CD4-positive, alpha-beta T cell treated with Interleukin-17A for 4 hours (primary cell): ENCODE measurements around the gene PGM2.
"Not testable (repeated sequence)": the region's sequence is repeated elsewhere in the genome, so short reads cannot be mapped to it uniquely, and the experiment has no call there.

ENCODE experiments used
- DNase-seq: peaks from one replicate; pipeline ENCODE4 v3.0.0-alpha.2; 2020; ENCODE audit warnings: mixed read lengths

The PGM2 gene

GRCh38 chr4:37826295-37827029 lies at the start of gene PGM2:
Gene PGM2, plus strand, starts transcription at chr4:37826686. Its CDS starts 47 bp downstream, at chr4:37826733.
- DNase-seq: peak; percentile 93

DNA sequence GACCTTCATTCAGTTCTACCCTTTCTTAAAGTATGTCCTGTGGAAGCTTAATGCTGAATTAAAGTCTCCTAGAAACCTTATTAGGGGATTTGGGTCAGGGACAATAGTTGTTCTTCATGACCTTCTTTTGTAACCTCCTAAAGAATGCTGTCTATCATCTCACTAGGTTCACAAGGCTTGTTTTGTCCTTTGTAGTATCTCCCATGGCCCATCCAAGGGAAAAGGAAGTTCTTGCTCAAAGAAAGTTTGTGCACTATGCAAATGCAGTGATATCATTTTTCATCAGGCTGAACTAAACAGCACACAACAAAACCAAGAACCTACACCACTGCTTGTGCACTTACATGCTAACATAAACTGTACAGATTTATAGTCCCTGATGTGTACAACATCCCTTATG lies 46.6 kb upstream of the PGM2 start:
- no peak for DNase-seq

DNA sequence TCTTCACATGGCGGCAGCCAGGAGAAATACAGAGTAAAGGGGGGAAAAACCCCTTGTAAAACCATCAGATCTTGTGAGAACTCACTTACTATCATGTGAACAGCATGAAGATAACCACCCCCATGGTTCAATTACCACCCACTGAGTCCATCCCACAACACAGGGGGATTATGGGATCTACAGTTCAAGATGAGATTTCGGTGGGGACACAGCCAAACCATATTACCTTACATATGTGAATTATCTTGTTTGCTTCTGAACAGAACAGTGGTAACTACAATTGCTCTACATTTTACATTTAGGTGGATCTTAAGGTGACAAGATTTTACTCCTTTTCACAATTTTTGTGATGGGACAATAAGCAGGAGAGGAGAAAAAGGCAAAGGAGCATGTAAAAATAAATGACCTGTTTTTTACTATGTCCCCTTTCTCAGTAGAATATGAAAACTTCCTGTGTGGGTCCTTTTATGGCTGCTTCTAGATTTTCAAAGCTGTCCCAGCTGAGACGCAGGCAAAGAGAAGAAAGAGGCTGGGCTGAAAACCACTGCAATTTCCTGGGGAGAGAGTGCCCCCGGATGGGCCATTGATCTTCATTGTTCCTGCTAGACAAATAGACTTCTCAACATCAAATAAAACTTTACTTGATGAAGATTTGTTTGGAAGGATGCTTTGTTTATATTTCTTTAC lies 45.9 kb upstream of the PGM2 start:
- peak; percentile 76 for DNase-seq

- DNase-seq: no peak
Measured at GRCh38 chr4:37781131-37781455, 45.4 kb upstream of the PGM2 start.

DNA sequence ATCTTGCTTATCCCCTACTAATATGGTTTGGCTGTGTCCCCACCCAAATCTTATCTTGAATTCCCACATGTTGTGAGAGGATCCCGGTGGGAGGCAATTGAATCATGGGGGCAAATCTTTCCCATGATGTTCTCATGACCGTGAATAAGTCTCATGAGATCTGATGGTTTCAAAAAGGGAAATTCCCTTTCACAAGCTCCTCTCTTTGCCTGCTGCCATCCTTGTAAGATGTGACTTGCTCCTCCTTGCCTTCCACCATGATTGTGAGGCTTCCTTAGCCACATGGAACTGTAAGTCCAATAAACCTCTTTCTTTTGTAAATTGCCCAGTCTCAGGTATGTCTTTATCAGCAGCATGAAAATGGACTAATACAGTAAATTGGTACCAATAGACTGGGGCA lies 40.2 kb upstream of the PGM2 start:
- not testable (repeated sequence) for DNase-seq

DNA sequence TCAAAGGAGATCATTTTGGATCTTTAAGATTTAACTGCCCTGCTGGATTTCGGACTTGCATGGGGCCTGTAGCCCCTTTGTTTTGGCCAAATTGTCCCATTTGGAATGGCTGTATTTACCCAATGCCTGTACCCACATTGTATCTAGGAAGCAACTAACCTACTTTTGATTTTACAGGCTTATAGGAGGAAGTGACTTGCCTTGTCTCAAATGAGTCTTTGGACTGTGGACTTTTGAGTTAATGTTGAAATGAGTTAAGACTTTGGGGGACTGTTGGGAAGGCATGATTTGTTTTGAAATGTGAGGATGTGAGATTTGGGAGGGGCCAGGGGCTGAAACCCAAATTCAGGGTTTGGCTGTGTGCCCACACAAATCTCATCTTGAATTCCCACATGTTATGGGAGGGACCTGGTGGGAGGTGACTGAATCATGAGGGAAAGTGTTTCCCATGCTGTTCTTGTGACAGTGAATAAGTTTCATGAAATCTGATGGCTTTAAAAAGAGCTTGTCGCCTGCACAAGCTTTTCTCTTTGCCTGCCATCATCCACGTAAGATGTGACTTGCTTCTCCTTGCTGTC lies 38.5 kb upstream of the PGM2 start:
- not testable (repeated sequence) for DNase-seq

DNA sequence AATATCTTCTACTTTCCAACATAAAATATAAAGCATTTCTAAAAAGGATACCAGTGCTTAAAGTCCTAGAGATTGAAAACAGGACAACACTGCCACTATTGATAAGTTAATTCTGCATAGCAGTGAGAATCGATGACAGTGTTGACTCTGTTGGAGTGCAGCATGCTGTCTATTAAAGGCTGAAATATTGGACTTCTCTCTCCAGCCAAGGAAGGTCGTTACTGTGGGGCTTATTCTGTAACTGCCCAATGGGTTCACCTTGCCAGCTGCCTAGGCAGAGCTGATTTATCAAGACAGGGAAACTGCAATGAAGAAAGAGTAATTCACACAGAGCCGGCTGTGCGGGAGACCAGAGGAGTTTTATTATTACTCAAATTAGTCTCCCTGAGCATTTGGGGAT lies 37.7 kb upstream of the PGM2 start:
- no peak for DNase-seq

- no peak for DNase-seq
Measured at GRCh38 chr4:37792241-37792640, 34.2 kb upstream of the PGM2 start.

- peak; percentile 39 for DNase-seq
Measured at GRCh38 chr4:37793562-37793961, 32.9 kb upstream of the PGM2 start.

GRCh38 chr4:37794056-37794455 lies 32.4 kb upstream of the PGM2 start:
- no peak for DNase-seq

DNA sequence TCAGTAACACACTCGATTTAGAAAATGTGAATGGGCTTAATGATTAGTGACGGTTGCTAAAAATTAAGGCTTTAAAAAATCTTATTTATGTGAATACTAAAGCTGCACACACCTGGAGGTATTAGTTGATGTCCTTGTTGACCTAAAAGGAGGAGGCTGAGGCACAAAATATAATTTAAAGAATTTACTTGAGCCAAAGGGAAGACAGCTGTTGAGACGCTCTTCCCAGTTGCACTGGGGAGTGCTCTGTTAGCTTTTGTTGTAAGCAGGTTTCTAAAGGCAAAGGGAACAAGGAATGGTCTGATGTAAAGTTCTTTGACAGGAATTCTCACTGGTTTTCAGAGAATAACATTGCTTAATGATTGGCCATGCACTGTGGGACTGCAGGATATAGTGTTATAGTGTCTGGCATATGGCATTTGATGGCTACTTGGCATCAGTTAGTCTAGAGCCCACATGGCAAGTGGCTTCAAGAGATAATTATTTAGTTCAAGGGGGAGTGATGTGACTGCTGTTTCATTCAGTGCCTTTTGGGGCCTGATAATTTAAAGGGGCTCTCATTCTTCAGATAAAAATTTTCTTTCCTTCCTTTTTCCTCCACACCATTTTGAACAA lies 30.8 kb upstream of the PGM2 start:
- no peak for DNase-seq

DNA sequence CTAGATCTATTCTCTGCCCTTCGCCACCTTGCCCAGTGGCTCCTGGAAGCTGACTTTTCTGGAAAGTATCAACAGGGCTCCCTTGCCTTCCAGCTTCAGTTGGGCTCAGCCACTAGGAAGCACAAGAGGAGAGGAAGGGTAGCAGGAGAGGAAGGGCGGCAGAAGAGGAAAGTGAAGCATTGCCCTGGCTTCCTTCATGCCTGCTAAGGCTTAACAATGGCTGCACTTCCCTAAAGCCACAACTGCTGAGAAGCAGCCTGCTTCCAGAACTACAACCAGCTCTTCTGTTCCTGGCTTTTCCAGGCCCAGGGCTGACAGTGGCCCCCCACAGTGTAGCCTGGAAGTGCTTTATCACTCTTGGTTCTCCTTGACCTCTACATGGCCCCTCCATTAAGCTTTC lies 29.1 kb upstream of the PGM2 start:
- DNase-seq: no peak

DNA sequence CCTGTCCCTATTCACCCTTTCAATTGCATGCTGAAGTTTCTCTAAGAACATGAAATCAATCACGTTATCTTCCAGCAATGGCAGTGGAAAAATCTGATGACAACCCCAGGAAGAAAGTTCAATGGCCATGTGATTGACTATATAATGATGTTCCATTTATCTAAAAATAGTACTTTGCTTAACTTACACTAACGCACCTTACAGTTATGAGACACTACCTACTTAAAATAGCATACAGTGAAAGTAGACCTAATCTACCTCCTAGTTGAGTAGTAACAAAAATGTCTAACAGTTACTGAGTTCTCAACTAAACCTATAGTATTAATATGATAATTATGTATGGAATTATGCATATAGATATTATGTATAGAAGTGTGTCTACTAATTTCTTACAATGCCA lies 28.6 kb upstream of the PGM2 start:
- no peak for DNase-seq

DNA sequence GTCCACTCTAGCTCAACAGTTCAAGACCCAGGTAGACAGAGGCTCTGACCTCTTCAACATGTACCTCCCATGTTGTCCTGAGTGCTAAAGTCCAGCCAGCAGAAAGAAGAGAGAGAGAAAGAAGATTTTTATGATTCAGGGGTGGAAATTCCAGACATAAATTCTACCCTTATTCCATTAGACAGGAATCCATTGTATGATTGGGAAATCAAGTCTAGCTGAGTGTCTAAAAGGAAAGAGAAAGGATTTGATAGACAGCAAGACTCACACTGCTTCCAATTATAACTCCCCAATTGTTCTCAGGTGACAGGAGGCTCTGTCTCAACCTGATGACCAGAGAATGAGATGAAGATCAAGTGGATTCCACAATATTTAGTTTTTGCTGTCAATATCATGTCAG lies 27.9 kb upstream of the PGM2 start:
- no peak for DNase-seq

DNA sequence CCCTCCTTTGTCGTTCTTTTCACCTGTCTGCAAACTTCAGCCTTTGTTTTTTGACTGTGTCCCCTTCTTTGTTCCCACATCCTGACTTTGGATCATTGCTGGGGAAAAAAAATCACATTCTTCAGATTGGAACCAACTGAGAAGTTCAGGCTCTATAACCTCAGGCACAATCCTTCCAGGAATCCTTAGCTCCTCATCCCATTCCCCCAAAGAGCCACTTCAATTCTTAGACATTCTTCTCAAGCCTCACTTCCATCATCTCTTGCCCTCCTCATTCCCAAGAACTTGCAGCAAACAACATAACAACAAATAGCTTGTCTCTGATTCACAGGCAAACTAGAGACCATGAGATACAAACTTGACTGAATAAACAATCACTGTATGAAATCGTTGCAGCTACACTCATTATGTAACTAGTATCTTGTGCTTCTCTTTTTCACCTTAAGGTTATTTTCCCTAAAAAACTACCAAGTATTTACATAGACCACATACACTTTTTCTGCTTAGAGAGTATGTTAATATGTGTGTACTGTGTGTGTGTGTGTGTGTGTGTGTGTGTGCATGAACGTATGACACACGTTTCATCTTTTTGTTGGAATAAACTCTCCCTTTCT lies 26.4 kb upstream of the PGM2 start:
- no peak for DNase-seq

- DNase-seq: no peak
Measured at GRCh38 chr4:37802068-37802666, 24.3 kb upstream of the PGM2 start.

DNA sequence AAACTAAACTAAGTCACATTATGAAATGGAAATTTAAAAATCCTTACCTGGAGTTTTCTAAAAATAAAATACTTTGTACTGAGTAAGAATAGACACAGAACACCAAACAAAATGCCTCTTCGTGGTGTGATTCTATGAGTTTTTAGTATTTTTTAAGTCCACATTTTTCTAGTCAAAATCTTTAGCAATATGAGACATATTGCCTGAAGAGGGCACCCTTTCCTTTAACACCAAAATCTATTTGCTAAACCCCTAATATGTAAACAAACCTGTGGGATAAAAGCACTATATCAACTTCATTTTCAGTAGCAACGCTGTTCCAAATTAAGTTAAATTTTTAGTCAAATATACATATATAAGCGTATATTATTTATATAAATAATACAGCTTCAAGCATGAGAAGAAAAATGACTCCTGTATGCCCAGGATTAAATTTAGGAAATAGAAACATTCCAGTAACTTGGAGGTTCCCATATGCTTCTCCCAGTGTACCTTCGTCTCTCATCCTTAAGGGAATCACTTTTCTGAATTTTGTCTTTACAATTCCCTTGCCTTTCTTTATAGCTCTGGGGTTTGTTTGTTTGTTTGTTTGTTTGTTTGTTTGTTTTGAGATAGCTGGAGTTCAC lies 23.0 kb upstream of the PGM2 start:
- DNase-seq: peak; percentile 16

DNA sequence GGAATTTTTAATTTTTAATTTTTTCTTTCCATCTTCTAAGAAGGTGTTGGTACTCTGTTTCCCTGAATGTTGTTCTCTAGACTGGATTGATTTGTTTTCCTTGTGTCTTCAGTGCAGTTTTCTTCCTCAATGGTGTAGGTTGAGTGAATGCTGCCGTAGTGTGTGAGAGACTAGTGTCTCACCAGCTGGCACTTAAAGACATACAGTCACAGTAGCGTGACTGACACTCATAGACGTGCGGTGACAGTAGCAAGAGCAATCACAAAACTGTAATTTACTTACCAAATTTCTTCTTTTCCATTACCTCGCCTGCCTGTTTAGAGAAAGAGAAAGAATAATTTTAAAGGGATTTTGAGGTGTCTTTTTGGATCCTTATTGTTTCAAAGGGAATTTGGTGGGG lies 21.4 kb upstream of the PGM2 start:
- DNase-seq: no peak

- no peak for DNase-seq
Measured at GRCh38 chr4:37812713-37813112, 13.8 kb upstream of the PGM2 start.

DNA sequence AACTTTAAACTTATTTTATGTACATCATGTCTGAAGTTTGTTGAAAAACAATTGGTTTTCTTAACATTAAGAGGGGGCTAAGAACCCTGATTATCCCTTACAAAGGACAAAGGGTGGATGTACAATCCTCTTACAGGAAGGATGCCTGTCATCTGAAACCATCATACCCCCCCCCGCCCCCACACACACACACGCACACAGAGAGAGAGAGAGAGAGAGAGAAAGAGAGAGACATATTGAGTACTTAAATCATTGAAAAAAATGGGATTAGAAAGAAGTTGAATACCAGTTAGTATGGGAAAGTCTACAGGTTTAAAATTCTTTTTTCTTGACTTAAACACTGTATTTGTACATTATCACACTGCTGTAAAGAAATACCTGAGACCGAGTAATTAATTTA lies 10.9 kb upstream of the PGM2 start:
- peak; percentile 16 for DNase-seq

GRCh38 chr4:37816006-37816405 lies 10.5 kb upstream of the PGM2 start:
- DNase-seq: peak; percentile 44

- DNase-seq: no peak
Measured at GRCh38 chr4:37816719-37817118, 9.8 kb upstream of the PGM2 start.

- DNase-seq: no peak
Measured at GRCh38 chr4:37818752-37819151, 7.7 kb upstream of the PGM2 start.
